HEK293 (cell line): ENCODE data around the gene CYB5D1.

Source experiments
- AEBP2 ChIP-seq: fragments of 450-650 bp; formaldehyde crosslinking; IDR thresholded peaks from 2 replicates; pipeline ENCODE4 v1.5.1; 2016; ENCODE audit warnings: missing biosample characterization, missing genetic modification characterization, borderline replicate concordance
- FEZF1 ChIP-seq: fragments of 450-650 bp; formaldehyde crosslinking; IDR thresholded peaks from 2 replicates; pipeline ENCODE4 v1.5.1; 2016; ENCODE audit warnings: missing biosample characterization, missing genetic modification characterization
- HOXA7 ChIP-seq: sonication (generic); formaldehyde crosslinking; IDR thresholded peaks from 2 replicates; pipeline ENCODE4 v1.8.1; 2022; ENCODE audit warnings: missing genetic modification reagents, borderline replicate concordance
- INSM2 ChIP-seq: fragments of 450-650 bp; formaldehyde crosslinking; IDR thresholded peaks from 2 replicates; pipeline ENCODE4 v1.5.1; 2016; ENCODE audit warnings: missing biosample characterization, missing genetic modification characterization
- KLF10 ChIP-seq: fragments of 450-650 bp; IDR thresholded peaks from 2 replicates; pipeline ENCODE4 v1.5.1; 2018; ENCODE audit warnings: missing biosample characterization, mild to moderate bottlenecking, missing genetic modification characterization
- KLF7 ChIP-seq: fragments of 450-650 bp; formaldehyde crosslinking; IDR thresholded peaks from 2 replicates; pipeline ENCODE4 v1.5.1; 2016; ENCODE audit warnings: missing biosample characterization, missing genetic modification characterization, borderline replicate concordance
- SP3 ChIP-seq: fragments of 450-650 bp; formaldehyde crosslinking; IDR thresholded peaks from 2 replicates; pipeline ENCODE4 v1.5.1; 2016; ENCODE audit warnings: missing biosample characterization, missing genetic modification characterization
- ZBTB26 ChIP-seq: fragments of 450-650 bp; formaldehyde crosslinking; optimal IDR thresholded peaks from 2 replicates; pipeline ENCODE3; 2016; ENCODE audit warnings: missing biosample characterization, mild to moderate bottlenecking, missing genetic modification characterization
- ZBTB48 ChIP-seq: fragments of 450-650 bp; formaldehyde crosslinking; IDR thresholded peaks from 2 replicates; pipeline ENCODE4 v1.5.1; 2016; ENCODE audit warnings: missing biosample characterization, missing genetic modification characterization
- ZFP69B ChIP-seq: fragments of 450-650 bp; formaldehyde crosslinking; IDR thresholded peaks from 2 replicates; pipeline ENCODE4 v1.5.1; 2016; ENCODE audit warnings: missing biosample characterization, missing genetic modification characterization
- ZNF184 ChIP-seq: fragments of 450-650 bp; IDR thresholded peaks from 2 replicates; pipeline ENCODE4 v1.5.1; 2018; ENCODE audit warnings: missing biosample characterization, mild to moderate bottlenecking, missing genetic modification characterization
- ZNF341 ChIP-seq: fragments of 450-650 bp; formaldehyde crosslinking; IDR thresholded peaks from 2 replicates; pipeline ENCODE4; 2016; ENCODE audit warnings: low read depth, missing biosample characterization, missing genetic modification characterization
- ZNF596 ChIP-seq: fragments of 450-650 bp; IDR thresholded peaks from 2 replicates; pipeline ENCODE4 v1.5.0; 2018; ENCODE audit warnings: missing biosample characterization, mild to moderate bottlenecking, missing genetic modification characterization, moderate library complexity
- ZNF623 ChIP-seq: fragments of 450-650 bp; formaldehyde crosslinking; IDR thresholded peaks from 2 replicates; pipeline ENCODE4 v1.5.1; 2016; ENCODE audit warnings: missing biosample characterization, missing genetic modification characterization
- ZNF629 ChIP-seq: fragments of 450-650 bp; formaldehyde crosslinking; IDR thresholded peaks from 2 replicates; pipeline ENCODE4 v1.5.1; 2017; ENCODE audit warnings: missing biosample characterization, missing genetic modification characterization
- ZNF692 ChIP-seq: fragments of 450-650 bp; formaldehyde crosslinking; IDR thresholded peaks from 2 replicates; pipeline ENCODE4 v1.5.1; 2016; ENCODE audit warnings: missing biosample characterization, missing genetic modification characterization
- ZNF777 ChIP-seq: fragments of 450-650 bp; formaldehyde crosslinking; IDR thresholded peaks from 2 replicates; pipeline ENCODE4 v1.5.1; 2017; ENCODE audit warnings: missing biosample characterization, missing genetic modification characterization, borderline replicate concordance
- ZSCAN30 ChIP-seq: fragments of 450-650 bp; IDR thresholded peaks from 2 replicates; pipeline ENCODE4 v1.5.1; 2018; ENCODE audit warnings: missing biosample characterization, mild to moderate bottlenecking, missing genetic modification characterization, moderate library complexity
- TF ChIP-seq, protein P1 (sequence below): fragments of 450-650 bp; formaldehyde crosslinking; IDR thresholded peaks from 2 replicates; pipeline ENCODE4 v1.5.1; 2017; ENCODE audit warnings: missing biosample characterization, mild to moderate bottlenecking, missing genetic modification characterization, moderate library complexity
- TF ChIP-seq, protein P2 (sequence below): fragments of 450-650 bp; formaldehyde crosslinking; IDR thresholded peaks from 2 replicates; pipeline ENCODE4 v1.5.1; 2016; ENCODE audit warnings: missing biosample characterization, missing genetic modification characterization

CYB5D1 gene

GRCh38 chr17:7857713-7858521 lies at the start of gene CYB5D1 (continued):
- TF ChIP-seq ZNF596 = no peak
- TF ChIP-seq ZNF184 (tag by site-specific recombination) = no peak
- peak; percentile 15; the same call in 1 of the 2 replicates for TF ChIP-seq ZFP69B (tag by site-specific recombination)
- no peak for TF ChIP-seq HOXA7
- 0 out of 2 replicates have a peak, but pooled peaks have one; percentile 48 for TF ChIP-seq ZSCAN30
- TF ChIP-seq ZNF692 (tag by site-specific recombination) = peak; percentile 30; the same call in 1 of the 2 replicates
- peak; percentile 67 for TF ChIP-seq KLF10 (tag by site-specific recombination)
- TF ChIP-seq ZNF777 (tag by site-specific recombination) = peak; percentile 43; the same call in 1 of the 2 replicates
- TF ChIP-seq ZNF341 (tag by site-specific recombination) = peak; percentile 38; the same call in 1 of the 2 replicates
- TF ChIP-seq, protein P1, sequence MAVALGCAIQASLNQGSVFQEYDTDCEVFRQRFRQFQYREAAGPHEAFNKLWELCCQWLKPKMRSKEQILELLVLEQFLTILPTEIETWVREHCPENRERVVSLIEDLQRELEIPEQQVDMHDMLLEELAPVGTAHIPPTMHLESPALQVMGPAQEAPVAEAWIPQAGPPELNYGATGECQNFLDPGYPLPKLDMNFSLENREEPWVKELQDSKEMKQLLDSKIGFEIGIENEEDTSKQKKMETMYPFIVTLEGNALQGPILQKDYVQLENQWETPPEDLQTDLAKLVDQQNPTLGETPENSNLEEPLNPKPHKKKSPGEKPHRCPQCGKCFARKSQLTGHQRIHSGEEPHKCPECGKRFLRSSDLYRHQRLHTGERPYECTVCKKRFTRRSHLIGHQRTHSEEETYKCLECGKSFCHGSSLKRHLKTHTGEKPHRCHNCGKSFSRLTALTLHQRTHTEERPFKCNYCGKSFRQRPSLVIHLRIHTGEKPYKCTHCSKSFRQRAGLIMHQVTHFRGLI (tag by site-specific recombination) = 0 out of 2 replicates have a peak, but pooled peaks have one; percentile 13
- peak; percentile 63; the same call in 1 of the 2 replicates for TF ChIP-seq FEZF1 (tag by site-specific recombination)
- peak; percentile 9; the same call in 1 of the 2 replicates for TF ChIP-seq INSM2 (tag by site-specific recombination)
- TF ChIP-seq ZBTB26 (tag by site-specific recombination) = peak; percentile 70
- 0 out of 2 replicates have a peak, but pooled peaks have one; percentile 32 for TF ChIP-seq ZNF629 (tag by site-specific recombination)
- TF ChIP-seq, protein P2, sequence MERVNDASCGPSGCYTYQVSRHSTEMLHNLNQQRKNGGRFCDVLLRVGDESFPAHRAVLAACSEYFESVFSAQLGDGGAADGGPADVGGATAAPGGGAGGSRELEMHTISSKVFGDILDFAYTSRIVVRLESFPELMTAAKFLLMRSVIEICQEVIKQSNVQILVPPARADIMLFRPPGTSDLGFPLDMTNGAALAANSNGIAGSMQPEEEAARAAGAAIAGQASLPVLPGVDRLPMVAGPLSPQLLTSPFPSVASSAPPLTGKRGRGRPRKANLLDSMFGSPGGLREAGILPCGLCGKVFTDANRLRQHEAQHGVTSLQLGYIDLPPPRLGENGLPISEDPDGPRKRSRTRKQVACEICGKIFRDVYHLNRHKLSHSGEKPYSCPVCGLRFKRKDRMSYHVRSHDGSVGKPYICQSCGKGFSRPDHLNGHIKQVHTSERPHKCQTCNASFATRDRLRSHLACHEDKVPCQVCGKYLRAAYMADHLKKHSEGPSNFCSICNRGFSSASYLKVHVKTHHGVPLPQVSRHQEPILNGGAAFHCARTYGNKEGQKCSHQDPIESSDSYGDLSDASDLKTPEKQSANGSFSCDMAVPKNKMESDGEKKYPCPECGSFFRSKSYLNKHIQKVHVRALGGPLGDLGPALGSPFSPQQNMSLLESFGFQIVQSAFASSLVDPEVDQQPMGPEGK (tag by site-specific recombination) = peak; percentile 17; the same call in 1 of the 2 replicates
- peak; percentile 34; the same call in 1 of the 2 replicates for TF ChIP-seq ZBTB48
- TF ChIP-seq AEBP2 = no peak
- TF ChIP-seq SP3 (tag by site-specific recombination) = peak; percentile 92
- 0 out of 2 replicates have a peak, but pooled peaks have one; percentile 24 for TF ChIP-seq KLF7 (tag by site-specific recombination)
- 0 out of 2 replicates have a peak, but pooled peaks have one; percentile 10 for TF ChIP-seq ZNF623 (tag by site-specific recombination)
